GM18873 (cell line): Measurements from ENCODE around the gene GATM.
A peak's percentile ranks its signal among the peaks of the same experiment; 100 is the strongest.
"Not testable (repeated sequence)": the region's sequence is repeated elsewhere in the genome, so short reads cannot be mapped to it uniquely, and the experiment has no call there.

Experiments used
- ATAC-seq: cut with Tn5 transposase; IDR thresholded peaks from one replicate; pipeline ENCODE4 v1.9.1; 2021; ENCODE audit warnings: mild to moderate bottlenecking, moderate library complexity, moderate number of reproducible peaks; ENCODE audit not compliant: unreplicated experiment, low FRiP score

The GATM gene

GRCh38 chr15:45391746-45392583, 13.6 kb upstream of the GATM start:
- peak; percentile 92 for ATAC-seq

DNA sequence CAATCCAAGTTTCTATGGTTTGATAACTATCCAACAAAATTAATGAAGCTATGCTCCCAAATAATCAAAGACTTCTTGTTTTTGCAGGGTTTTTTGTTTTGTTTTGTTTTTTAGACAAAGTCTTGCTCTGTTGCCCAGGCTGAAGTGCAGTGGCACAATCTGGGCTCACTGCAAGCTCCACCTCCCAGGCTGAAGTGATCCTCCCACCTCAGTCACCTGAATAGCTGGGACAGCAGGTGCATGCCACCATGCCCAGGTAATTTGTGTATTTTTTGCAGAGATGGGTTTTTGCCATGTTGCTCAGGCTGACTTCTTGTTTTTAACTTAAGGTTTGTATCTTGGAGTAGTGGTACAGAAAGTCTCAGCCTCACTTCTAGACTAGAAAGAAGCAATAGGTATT, 11.0 kb upstream of the GATM start:
- ATAC-seq: no peak

- no peak for ATAC-seq
Observed at GRCh38 chr15:45387380-45388007, 9.2 kb upstream of the GATM start.

DNA sequence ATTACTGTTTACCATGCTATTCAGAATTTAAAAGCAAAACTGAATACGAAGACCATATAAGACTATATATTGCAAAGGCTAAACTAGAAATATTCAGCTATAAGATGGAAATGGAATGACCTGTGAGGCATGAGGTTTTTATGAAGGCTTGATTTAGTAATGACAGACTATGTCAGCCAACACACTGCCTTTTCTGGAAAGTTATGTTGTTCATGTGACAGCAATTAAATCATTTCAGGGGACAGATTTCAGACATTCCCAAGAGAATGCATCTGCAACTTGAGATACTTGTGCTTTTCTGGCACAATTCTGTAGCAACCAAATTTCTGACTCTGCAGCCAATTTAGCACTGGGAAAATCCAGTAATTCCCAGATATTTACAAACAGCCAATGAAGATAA, 8.6 kb upstream of the GATM start:
- ATAC-seq: no peak

GRCh38 chr15:45386420-45386819, 8.1 kb upstream of the GATM start:
- ATAC-seq: no peak

- ATAC-seq: no peak
Observed at GRCh38 chr15:45385590-45385989, 7.2 kb upstream of the GATM start.

GRCh38 chr15:45384700-45385099, 6.4 kb upstream of the GATM start:
- no peak for ATAC-seq

DNA sequence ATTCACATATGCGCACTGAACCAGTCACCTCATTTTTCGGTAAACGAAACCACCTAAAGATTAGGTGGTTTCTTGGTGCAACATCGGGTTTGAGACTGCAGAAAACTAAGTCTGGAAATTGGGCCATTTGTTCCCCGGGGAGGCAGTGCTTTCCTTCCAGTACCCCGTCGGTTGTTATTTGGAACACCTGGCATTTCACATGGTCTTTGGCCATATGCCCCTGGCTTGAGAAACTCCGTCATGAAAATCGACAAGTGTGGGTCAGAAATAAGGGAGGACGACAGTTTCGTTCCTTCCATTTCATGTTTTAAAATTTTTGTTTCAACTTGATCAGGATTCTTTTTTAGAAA, 544 bp upstream of the GATM start:
- ATAC-seq: no peak

GRCh38 chr15:45377609-45378148, 665 bp downstream of the GATM start:
- ATAC-seq: no peak

DNA sequence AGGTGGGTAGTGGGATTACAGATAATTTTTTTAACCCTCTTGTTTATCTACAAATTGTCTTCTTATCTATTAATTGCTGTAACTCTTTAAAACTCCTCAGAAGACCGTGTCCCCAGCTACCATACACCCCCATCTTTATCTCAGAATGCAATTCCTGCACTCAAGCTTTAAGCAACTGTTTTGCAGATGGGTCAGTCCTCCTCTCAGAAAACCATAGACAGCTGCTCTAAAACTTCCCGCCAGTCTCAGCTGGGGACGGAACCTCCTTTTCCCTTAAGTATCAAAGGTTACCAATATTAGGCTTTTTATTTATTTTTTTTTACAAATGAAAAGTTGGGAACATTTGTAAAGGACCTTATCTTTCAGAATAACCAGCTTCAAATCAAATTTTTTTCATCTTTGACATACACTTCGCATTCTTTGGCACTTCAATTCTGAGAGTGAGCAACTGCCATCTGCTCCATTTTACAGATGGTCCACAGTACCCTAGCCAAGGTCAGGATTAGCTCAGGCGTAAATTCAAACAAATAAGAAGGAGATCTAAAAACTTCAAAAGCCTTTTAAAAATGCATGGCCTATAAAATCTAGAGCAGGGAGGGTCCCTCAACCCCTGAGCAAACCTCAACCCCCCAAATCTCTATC, 1.3 kb downstream of the GATM start:
- ATAC-seq: no peak

- ATAC-seq: no peak
Observed at GRCh38 chr15:45376300-45376928, 1.9 kb downstream of the GATM start.

GRCh38 chr15:45375836-45376235, 2.5 kb downstream of the GATM start:
- no peak for ATAC-seq

GRCh38 chr15:45373976-45374375, 4.4 kb downstream of the GATM start:
- no peak for ATAC-seq

GRCh38 chr15:45372041-45372995, 6.0 kb downstream of the GATM start:
- ATAC-seq: no peak

GRCh38 chr15:45371546-45371945, 6.8 kb downstream of the GATM start:
- ATAC-seq: no peak

DNA sequence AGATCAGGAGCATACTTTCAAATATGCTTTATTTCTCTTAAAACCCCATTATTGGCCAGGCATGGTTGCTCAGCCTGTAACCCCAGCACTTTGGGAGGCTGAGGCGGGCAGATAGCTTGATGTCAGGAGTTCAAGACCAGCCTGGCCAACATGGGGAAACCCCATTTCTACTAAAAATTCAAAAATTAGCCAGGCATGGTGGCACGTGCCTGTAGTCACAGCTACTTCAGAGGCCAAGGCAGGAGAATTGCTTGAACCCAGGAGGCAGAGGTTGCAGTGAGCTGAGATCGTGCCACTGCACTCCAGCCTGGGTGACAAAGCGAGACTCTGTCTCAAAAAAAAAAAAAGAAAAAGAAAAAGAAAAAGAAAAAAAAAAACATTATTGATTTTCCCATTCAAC, 8.3 kb downstream of the GATM start:
- not testable (repeated sequence) for ATAC-seq

- not testable (repeated sequence) for ATAC-seq
Observed at GRCh38 chr15:45367222-45367621, 11.1 kb downstream of the GATM start.

DNA sequence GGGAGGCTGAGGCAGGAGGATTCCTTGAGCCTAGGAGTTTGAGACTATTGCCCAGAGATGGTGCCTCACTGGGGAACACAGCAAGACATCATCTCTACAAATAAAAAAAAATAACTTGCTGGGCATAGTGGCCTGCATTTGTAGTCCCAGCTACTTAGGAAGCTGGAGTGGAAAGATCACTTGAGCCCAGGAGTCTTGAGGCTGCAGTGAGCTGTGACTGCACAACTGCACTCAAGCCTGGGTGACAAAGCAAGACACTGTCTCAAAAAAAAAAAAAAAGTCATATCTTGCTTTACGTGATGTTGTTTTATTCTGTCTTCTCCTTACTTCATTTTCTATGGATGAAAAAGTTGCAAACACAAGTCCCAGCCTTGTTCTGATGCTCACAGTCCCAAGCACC, 14.1 kb downstream of the GATM start:
- ATAC-seq: no peak

DNA sequence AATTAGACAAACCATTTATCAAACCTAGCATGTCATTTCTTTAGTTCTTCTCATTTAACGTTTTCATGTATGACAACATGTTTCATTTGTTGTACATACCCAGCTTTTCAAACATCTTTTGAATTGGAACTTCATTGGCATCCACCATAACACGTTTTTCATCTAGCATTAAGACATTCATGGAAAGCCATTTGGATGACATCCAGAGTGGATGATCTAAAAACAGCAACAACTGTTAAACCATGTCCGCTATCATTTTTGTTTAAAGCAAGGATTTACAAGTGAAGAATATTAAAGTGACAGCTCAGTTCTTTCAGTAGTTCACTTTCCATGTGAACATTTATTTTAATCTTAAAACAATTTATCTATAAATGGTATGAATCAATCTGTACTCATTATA, 14.5 kb downstream of the GATM start:
- no peak for ATAC-seq

DNA sequence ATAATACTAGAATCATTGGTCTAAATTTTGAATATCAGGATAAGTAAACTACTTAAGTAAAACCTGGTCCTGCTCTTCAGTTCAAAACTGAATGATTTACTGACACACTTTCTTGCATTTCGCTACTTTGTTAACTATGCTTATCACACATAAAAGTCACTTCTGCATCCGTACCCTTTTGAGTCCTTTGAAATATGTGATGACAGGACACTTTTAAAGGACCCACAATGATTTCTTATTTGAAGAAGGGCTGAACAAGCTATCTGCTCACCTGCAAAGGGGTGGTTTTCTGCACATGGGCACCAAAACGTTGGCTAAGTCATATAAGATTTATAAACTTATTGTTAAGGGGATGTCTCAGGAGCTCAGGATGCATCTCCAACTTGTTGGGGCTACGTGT, 15.0 kb downstream of the GATM start:
- no peak for ATAC-seq
